ENCODE data around the gene MARK1. TPM values are rescaled to one million over a fixed set of nuclear protein-coding genes. Genes with fewer than 3 reads are reported as not detected.
"Not testable (repeated sequence)": the region's sequence is repeated elsewhere in the genome, so short reads cannot be mapped to it uniquely, and the experiment has no call there.

MARK1 gene
- total RNA-seq, 1 donor from 2014 or later: 6.3 TPM

- DNase-seq (ENCODE audit: low read depth): no peak
- H3K4me3 ChIP-seq (ENCODE audit: low read depth, low read length): no peak overlapping the region
- no peak for TF ChIP-seq CTCF (conservative IDR thresholded peaks at IDR 0.05; ENCODE audit: low read depth, low read length)
Measured at GRCh38 chr1:220604926-220605325, 77.0 kb downstream of the MARK1 start.

- DNase-seq (ENCODE audit: low read depth): not testable (repeated sequence)
Measured at GRCh38 chr1:220605651-220606050, 77.7 kb downstream of the MARK1 start.

GRCh38 chr1:220611100-220611499 lies 83.2 kb downstream of the MARK1 start:
- DNase-seq (ENCODE audit: low read depth); H3K4me3 ChIP-seq (ENCODE audit: low read depth, low read length): not testable (repeated sequence)

More at GRCh38 chr1:220605651-220606050, 77.7 kb downstream of the MARK1 start:
- H3K4me3 ChIP-seq (ENCODE audit: low read depth, low read length): not testable (repeated sequence)

GRCh38 chr1:220616836-220617235 lies 88.9 kb downstream of the MARK1 start:
- TF ChIP-seq CTCF (conservative IDR thresholded peaks at IDR 0.05; ENCODE audit: low read depth, low read length): no peak
- no peak overlapping the region for H3K4me3 ChIP-seq (ENCODE audit: low read depth, low read length)
- no peak for DNase-seq (ENCODE audit: low read depth)

- no peak overlapping the region for H3K4me3 ChIP-seq (ENCODE audit: low read depth, low read length)
- DNase-seq (ENCODE audit: low read depth): no peak
- no peak for TF ChIP-seq CTCF (conservative IDR thresholded peaks at IDR 0.05; ENCODE audit: low read depth, low read length)
Measured at GRCh38 chr1:220628431-220628830, 100.5 kb downstream of the MARK1 start.

- H3K4me3 ChIP-seq (ENCODE audit: low read depth, low read length): no peak overlapping the region
- TF ChIP-seq CTCF (conservative IDR thresholded peaks at IDR 0.05; ENCODE audit: low read depth, low read length): no peak
- DNase-seq (ENCODE audit: low read depth): no peak
Measured at GRCh38 chr1:220631238-220631815, 103.4 kb downstream of the MARK1 start.

- DNase-seq (ENCODE audit: low read depth): no peak
- TF ChIP-seq CTCF (conservative IDR thresholded peaks at IDR 0.05; ENCODE audit: low read depth, low read length): no peak
- H3K4me3 ChIP-seq (ENCODE audit: low read depth, low read length): no peak overlapping the region
Measured at GRCh38 chr1:220637759-220638158, 109.8 kb downstream of the MARK1 start.

- no peak overlapping the region for H3K4me3 ChIP-seq (ENCODE audit: low read depth, low read length)
- no peak for DNase-seq (ENCODE audit: low read depth)
- TF ChIP-seq CTCF (conservative IDR thresholded peaks at IDR 0.05; ENCODE audit: low read depth, low read length): no peak
Measured at GRCh38 chr1:220642285-220642684, 114.3 kb downstream of the MARK1 start.
